Measurements from ENCODE around the gene ITGB5.

ITGB5 gene

GRCh38 chr3:124773351-124774326, 113.5 kb downstream of the ITGB5 start:
- no peak for DNase-seq (ENCODE audit: low read depth, low spot score)

GRCh38 chr3:124772081-124772831, 114.9 kb downstream of the ITGB5 start:
- DNase-seq (ENCODE audit: low read depth, low spot score): no peak

GRCh38 chr3:124771083-124771445, 116.1 kb downstream of the ITGB5 start:
- DNase-seq (ENCODE audit: low read depth, low spot score): no peak

GRCh38 chr3:124770336-124771082, 116.7 kb downstream of the ITGB5 start:
- DNase-seq (ENCODE audit: low read depth, low spot score): no peak

DNA sequence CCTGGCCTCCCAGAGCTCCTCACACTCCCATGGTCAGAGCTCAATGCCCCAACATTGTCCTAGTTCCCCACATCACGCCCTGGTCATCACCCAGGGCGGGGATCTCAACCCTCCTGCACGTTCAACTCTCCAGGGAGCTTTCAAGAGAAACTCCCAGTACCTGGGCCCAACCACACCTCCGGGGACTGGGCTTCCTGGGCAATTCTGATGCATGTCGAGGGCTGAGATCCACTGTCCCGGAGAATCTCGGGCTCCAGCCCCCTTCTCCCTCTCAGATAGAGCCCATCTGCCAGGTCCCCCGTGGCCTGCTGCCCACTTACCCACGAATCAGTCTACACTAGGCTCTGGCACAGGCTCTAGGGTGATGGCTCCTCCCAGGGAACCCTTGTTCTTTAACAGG, 117.7 kb downstream of the ITGB5 start:
- no peak for DNase-seq (ENCODE audit: low read depth, low spot score)

DNA sequence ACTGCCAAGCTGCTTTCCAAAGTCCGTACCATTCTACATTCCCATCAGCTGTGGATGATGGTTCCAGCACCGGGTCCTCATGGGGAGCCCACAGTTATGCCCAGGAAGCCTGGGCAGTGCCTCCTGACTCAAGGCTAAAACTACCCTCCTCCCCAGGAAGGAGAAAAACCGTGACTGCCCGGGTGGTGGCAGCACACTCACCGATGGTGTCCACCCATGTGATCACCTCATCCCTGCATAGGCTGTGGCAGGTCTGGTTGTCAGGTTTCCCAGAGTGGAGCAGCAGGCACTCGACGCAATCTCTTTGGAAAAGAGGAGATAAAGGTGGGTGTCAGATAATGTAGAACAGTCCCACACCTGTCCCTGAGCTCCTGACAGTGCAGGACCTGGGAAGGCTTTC, 118.4 kb downstream of the ITGB5 start:
- DNase-seq (ENCODE audit: low read depth, low spot score): no peak

DNA sequence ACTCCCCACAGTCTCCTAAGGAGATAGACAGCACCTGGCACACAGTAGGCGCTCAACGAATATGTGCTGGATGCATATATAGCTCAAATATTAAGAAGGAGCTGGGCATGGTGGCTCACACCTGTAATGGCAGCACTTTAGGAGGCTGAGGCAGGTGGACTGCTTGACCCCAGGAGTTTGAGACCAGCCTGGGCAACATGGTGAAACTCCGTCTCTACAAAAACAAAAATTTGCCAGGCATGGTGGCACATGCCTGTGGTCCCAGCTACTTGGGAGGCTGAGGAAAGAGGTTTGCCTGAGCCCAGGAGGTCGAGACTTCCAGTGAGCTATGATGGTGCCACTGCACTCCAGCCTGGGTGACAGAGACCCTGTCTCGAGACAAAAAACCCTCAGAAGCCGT, 119.5 kb downstream of the ITGB5 start:
- no peak for DNase-seq (ENCODE audit: low read depth, low spot score)

DNA sequence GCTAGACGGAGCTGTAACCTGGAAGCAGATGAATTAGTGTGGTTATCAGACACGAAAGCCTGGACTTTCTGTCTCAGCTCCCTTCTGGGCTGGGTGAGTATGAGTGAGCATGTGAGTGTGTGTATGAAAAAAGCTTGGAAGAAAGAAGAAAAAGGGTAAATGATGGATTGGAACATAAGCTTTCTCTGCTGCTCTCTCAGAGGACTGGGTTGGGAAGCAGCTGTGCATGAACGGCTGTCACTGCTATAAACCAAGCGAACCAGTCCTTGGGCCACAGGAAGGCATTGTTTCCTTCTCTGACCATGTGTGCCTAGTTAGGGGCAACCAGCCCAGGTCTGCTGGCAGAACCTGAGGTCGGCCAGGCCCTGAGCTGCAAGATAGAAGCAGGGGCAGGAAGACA, 119.9 kb downstream of the ITGB5 start:
- DNase-seq (ENCODE audit: low read depth, low spot score): no peak

DNA sequence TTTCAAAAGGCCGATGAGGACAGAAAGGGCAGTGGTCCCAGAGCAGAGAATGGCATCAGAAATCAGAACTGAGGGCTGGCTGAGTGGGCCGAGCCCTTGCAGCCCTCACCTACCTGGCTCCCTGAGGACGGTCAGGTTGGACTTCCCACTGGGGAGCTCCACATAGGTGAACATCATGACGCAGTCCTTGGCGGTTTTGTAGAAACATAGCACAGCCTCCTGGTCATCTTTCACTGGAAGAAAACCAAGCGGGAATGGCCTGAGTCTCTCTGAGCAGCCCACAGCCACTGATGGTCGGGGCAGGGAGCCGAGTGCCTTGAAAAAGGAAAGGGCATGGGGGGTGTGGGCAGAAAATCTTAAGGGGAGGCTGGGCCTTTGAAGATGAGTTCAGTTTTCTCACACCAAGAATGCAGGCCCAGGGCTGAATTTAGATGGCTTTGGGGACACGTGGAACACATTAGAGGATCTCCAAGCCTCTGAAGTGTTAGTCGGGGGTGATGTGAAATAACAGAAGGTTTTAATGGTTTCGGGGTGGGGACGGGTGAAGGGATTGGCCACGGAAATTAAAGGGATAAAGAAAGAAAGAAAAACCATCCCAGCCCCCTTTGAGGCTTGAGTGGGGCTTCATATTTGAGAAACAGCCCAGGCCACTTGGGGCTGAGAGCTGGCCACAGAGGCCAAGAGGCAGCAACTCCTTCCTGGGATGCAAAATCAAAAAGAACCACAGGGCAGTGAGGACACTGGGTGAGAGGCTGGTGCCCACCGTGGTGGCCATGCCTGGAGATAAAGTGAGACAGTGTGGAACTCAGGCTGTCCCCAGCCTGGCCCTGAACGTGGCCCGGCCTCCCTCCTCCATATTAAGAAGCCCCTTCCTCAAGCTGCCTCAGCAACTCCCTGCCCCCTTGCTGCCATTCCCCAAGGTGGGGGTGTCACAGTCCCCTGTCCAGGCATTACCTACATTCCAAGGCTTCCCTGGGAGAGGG, 120.8 kb downstream of the ITGB5 start:
- DNase-seq (ENCODE audit: low read depth, low spot score): no peak

GRCh38 chr3:124765197-124765840, 121.8 kb downstream of the ITGB5 start:
- no peak for DNase-seq (ENCODE audit: low read depth, low spot score)

DNA sequence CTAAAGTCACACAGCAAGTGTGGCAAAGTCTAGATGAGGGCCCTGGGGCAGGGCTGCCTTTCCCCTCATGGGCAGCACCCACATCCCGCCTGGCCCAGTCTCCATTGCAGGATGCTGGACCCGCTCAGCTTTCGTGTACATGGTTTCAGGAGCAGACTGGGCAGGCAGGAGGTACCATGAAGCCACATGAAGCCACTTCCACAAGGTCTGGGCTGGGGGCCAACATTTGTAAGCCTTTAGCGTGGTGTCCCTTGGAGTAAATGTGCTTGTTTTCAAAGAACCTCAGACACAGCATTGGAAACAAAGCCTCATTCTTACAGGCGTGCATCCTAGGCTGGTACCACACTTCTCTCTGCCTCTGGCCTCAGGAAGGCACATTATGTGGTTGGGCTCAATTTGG, 122.4 kb downstream of the ITGB5 start:
- no peak for DNase-seq (ENCODE audit: low read depth, low spot score)

- DNase-seq (ENCODE audit: low read depth, low spot score): no peak
Observed at GRCh38 chr3:124763644-124764358, 123.4 kb downstream of the ITGB5 start.

GRCh38 chr3:124763206-124763605, 124.0 kb downstream of the ITGB5 start:
- no peak for DNase-seq (ENCODE audit: low read depth, low spot score)

GRCh38 chr3:124762661-124763011, 124.5 kb downstream of the ITGB5 start:
- no peak for DNase-seq (ENCODE audit: low read depth, low spot score)

DNA sequence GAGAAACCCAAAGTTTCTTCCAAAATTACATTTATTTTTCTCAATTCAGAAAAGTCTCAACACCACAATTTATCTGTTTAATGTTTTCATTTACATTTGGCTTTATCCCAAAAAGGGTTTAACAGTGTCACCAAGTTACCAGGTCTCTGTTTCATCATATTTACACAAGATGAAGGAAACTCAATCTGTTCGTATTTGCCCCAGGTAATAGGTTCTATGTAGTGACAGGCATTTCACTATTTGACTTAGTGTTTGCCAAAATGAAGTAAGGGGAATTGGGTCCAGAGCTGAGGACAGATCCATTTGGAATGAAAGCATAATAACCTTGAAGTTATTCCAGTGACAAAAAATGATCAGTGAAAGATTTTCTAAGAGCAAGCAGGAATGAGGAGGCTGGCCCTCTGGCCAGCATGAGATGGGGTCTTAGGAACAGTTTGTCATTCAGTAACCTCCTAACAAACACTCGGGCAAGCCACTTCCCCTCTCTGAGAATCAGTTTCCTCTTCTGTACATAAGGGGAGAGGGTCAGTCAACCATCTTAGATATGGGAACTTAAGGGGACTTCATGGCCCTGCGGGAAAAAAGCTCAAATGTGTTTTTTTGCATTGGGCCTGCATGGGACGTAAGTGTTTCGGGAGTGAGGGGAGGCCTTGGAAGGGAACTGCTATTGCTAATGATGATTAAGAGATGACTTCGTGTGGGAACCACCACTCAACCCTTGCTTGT, 125.1 kb downstream of the ITGB5 start:
- no peak for DNase-seq (ENCODE audit: low read depth, low spot score)

DNA sequence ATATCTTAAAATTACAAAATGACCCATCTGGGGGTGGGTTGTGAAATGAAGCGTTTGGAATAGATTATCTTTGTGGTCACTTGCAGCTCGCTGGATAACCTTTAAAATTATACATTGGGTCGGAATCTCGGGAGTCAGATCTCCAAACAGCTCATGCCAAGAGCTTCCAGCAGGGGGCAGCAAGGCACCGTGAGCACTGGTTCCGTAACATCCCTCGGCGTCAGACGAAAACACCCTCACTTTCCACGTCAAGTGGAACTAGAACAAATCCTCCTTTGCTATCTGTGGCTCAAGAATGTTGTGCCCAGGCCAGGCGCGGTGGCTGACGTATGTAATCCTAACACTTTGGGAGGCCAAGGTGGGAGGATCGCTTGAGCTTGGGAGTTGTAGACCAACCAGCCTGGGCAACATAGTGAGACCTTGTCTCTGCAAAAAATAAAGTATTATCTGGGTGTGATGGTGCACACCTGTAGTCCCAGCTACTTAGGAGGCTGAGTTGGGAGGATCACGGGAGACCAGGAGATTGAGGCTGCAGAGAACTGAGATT, 125.8 kb downstream of the ITGB5 start:
- no peak for DNase-seq (ENCODE audit: low read depth, low spot score)

- no peak for DNase-seq (ENCODE audit: low read depth, low spot score)
Observed at GRCh38 chr3:124760601-124761000, 126.6 kb downstream of the ITGB5 start.

- DNase-seq (ENCODE audit: low read depth, low spot score): no peak
Observed at GRCh38 chr3:124759666-124760401, 127.3 kb downstream of the ITGB5 start.
